GM18868 (cell line): Measurements from ENCODE around the gene LIPG.
A peak's percentile ranks its signal among the peaks of the same experiment; 100 is the strongest.
"Not testable (repeated sequence)": the region's sequence is repeated elsewhere in the genome, so short reads cannot be mapped to it uniquely, and the experiment has no call there.

Source experiments
- ATAC-seq: cut with Tn5 transposase; IDR thresholded peaks from one replicate; pipeline ENCODE4 v1.9.1; 2021; ENCODE audit warnings: mild to moderate bottlenecking, moderate library complexity; ENCODE audit not compliant: unreplicated experiment

Gene LIPG

DNA sequence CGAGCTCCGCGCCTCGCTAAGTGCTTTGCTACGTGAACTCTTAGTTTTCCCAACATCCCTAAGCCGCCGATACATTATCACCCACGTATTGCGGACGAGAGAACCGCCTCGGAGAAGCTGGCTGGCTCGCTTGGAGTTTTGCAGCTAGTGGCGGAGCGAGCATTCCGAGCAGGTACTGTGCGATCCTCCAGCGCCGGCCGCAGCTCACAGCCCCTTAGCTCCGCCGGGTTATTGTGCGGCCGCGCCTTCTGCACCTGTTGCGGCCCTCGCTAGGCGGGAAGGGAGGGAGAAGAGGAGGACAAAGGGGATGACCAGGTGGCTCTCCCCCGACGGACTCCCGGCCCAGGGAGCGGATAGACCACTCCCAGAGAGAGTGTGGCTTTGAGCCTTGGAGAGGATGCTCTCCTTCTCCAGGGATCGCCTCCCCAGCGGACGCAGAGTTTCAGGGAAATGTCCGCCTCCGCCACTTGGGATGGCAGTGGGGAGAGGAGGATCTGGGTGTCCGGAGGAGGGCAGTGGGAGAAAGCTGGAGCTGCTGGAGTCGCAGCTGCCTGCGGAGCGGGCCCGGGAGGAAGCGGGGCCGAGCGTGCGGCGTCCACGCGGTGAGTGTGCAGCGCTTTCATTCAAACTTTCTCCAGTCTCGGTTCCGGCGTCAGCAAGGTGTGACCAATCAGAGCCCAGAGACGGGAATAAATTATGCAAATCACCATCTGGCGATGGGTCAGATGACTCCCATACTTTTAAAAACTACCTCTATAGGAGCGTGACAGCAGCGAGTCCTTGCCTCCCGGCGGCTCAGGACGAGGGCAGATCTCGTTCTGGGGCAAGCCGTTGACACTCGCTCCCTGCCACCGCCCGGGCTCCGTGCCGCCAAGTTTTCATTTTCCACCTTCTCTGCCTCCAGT is at the start of gene LIPG:
TSS of gene LIPG (plus strand) at position 769 of the 905 bp plus-strand sequence. CDS start 252 bp downstream, outside the sequence.
- peak; percentile 77 for ATAC-seq

DNA sequence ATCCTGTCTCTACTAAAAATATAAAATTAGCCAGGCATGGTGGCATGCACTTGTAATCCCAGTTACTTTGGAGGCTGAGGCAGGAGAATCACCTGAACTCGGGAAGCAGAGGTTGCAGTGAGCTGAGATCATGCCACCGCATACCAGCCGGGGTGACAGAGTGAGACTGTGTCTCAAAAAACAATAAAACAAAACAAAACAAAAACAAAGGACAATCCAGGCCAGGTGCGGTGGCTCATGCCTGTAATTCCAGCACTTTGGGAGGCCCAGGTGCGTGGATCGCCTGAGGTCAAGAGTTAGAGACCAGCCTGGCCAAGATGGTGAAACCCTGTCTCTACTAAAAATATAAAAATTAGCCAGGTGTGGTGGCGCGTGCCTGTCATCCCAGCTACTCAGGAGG is 49.0 kb upstream of the LIPG start:
- not testable (repeated sequence) for ATAC-seq

DNA sequence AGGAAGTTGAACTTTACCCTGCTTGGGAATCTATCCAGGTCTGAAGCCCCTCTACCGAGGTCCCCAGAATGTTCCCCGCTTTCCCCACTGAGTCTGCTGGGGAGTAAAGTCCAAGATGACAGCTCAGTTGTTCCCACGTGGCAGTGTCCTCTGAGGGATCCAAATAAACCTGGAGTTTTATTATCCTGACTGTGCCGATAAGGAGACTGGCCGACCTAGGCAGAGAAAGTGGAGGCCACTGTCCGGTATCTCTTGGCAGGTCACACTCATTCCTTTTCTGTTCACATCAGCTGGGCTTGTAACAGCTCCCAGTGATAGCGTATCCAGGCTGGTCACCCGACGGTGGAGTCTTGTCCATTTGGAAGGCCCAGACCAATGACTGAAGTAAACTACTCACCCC is 47.3 kb upstream of the LIPG start:
- no peak for ATAC-seq

DNA sequence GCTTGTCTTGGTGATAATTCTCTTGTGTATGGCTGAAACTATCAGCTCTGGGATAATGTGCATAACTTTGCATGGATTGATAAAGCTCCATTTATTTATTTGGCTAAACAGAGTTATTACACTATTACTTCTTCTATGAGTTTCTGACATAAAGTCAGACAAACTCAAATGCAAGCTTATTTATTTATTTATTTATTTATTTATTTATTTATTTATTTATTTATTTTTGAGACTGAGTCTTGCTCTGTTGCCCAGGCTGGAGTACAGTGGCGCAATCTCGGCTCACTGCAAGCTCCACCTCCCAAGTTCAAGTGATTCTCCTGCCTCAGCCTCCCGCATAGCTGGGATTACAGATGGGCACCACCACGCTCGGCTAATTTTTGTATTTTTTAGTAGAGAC is 46.9 kb upstream of the LIPG start:
- not testable (repeated sequence) for ATAC-seq

DNA sequence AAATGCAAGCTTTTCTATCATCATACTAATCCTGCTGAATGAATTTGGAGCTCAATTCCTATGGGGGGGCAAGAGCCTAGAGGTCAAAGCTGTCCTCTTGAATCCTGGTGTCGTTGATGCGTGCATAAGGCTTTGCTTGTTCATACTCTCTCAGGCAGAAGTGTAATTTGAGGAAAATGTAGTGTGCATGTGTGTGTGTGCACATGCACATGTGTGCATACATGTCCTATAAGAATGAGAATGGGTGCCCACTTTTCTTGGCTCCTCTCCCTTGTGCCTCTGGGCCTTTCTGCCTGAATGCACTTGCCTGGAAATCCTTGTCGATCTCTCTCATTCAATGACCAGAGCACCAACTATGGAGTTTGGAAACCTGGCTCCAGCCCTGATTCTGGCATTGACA is 46.3 kb upstream of the LIPG start:
- ATAC-seq, result no peak

DNA sequence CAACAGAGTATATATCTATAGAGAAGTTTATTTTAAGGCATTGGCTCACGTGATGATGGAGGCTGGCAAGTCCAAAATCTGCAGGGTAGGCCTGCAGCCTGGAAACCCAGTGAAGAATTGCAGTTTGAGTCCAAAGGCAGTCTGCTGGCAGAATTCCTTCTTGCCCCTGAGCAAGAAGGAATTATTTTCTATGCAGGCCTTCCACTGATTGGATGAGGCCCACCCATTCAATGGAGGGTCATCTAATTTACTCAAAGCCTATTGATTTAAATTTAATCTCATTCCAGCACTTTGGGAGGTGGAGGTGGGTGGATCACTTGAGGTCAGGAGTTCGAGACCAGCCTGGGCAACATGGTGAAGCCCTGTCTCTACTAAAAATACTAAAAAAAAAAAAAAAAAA is 44.4 kb upstream of the LIPG start:
- ATAC-seq, result no peak

DNA sequence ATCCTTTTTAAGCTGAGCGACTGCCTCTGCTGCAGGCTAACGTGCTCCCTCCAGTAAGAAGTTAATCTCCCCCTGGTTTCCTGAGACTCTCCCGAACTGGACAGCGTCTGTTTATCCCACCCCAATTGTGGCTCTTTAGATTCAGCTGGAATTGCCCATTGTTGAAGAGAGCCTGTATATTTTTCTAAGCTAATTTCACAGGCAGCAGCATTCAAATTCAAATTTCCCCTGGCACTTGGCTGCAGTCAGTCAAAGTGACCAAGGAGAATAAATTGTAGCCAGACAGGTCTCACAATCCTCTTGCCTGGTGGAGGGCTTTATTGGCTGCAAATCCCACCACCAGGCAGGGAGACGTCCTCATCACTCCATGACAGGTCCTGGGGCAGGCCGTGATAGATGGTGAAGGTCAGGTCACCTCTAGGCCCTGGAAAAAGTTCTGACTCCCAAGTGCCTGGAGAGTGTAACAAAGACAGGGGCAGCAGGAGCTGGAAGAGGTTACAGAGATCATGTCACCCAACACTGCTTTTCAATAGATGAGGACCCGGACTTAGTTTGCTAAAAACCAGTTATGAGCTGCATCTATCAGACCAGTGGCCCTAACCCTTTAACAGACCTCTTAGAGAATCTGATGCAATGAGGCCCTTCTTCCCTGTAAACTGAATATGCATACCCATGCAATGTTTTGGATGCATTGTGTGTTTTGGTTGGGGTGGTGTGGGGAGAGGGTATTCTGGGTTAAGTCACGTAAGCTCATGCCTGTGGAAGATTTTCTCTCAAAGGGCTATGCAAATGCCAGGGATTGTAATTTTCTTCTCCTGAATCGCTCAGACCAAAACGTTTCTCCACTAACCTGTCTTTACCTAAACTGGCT is 42.5 kb upstream of the LIPG start:
- no peak for ATAC-seq

DNA sequence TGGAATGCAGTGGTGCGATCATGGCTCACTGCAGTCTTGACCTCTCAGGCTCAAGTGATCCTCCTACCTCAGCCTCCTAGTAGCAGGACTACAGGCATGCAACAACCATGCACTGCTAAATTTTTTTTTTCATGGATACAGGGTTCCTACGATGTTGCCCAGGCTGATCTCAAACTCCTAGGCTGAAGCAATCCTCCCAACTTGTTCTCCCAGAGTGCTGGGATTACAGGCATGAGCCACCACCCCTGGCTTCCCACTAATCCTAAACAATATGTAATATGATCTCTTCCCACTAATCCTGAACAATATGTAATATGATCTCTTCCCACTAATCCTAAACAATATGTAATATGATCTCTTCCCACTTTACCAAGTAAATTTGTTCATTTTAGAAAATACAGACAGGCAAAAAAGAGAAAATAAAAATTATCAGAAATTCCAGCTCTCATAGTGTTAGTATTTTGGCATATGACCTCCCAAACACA is 41.2 kb upstream of the LIPG start:
- no peak for ATAC-seq

DNA sequence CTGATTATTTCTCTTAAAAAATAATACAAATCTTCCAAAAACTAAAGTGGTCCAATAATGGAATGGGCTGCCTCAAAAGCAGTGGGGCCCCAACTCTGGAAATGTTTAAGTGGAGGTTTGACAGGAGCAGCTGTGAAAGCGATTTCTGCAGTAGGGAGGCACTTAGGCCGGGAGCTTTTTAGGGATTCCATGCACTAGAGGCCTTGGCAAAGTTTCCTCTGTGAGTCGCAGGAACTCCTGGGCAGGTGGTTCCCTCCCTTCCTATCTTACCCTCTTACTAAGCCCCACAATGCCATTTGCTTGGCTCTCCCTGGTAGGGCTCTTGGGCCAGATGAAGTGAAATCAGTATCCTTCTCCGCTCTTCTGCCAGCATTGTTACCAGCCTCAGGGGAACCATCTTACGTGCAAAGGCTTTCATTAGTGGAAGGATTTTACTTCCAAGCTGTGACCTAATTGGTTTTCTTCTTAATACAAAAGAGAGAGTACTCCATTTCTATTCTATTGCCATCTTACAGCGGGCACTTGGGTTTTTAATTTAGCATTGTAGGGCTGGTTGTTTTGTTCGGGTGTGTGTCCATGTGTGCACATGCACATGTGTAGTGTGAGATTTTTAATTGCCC is 40.5 kb upstream of the LIPG start:
- ATAC-seq, result no peak

DNA sequence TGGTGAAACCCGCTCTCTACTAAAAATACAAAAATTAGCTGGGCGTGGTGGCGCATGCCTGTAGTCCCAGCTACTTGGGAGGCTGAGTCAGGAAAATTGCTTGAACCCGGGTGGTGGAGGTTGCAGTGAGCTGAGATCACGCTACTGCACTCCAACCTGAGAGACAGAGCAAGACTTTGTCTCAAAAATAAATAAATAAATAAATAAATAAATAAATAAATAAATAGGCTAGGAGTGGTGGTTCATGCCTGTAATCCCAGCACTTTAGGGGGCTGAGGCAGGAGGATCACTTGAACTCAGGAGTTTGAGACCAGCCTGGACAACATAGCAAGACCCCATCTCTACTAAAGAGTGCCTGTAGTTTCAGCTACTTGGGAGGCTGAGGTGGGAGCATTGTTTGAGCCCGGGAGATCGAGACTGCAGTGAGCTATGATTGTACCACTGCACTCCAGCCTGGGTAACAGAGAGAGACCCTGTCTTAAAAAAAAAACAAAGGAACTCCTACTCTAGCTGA is 38.2 kb upstream of the LIPG start:
- ATAC-seq, result not testable (repeated sequence)

DNA sequence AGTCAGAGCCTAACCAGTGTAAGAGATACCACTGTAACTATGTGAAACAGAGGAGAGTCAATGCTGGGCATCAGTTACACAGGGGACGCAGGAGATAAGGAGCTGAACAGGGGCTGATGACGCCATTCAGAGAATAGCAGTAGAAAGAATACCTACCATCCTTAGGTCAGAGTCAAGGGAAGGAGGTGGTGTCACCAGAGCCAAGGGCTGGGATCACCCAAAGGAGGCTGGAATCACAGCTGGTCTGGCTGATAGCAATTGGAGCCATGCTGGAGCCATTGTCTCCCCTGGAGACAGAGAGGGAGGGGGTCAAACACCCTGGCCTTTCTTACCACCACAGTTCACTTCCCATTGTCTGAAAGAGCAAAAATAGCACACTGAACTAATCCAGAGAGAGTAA is 37.5 kb upstream of the LIPG start:
- no peak for ATAC-seq

DNA sequence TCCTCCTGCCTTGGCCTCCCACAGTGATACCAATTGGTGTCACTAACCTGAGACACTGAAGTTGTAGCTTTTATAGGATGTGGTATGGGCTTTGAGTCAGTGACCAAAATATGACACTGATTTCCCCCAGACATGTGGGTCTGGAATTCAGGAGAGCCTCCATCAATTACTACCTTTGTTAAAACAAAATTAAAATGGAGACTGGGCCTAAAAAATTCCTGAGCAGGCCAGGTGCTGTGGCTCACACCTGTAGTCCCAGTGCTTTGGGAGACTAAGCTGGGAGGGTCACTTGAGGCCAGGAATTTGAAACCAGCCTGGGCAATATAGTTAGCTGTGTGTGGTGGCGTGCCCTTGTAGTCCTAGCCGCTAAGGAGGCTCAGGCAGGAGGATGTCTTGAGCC is 36.9 kb upstream of the LIPG start:
- ATAC-seq, result no peak

DNA sequence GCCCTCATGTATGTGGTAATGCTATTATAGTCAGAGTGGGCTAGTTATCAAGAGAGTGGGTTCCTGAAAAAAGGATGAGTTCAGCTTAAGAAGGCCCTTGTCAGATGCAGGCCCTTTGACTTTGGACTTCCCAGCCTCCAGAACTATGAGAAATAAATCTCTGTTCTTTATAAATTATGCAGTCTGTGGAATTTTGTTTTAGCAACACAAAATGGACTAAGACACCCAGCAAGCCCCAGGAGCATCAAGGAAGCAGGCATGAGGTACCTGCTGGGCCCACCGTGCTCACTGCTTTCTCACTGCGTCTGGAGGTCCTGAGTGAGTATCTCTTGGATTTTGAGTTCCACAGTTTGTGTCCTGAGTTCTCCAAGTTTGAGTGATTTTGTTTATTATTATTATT is 35.9 kb upstream of the LIPG start:
- no peak for ATAC-seq

DNA sequence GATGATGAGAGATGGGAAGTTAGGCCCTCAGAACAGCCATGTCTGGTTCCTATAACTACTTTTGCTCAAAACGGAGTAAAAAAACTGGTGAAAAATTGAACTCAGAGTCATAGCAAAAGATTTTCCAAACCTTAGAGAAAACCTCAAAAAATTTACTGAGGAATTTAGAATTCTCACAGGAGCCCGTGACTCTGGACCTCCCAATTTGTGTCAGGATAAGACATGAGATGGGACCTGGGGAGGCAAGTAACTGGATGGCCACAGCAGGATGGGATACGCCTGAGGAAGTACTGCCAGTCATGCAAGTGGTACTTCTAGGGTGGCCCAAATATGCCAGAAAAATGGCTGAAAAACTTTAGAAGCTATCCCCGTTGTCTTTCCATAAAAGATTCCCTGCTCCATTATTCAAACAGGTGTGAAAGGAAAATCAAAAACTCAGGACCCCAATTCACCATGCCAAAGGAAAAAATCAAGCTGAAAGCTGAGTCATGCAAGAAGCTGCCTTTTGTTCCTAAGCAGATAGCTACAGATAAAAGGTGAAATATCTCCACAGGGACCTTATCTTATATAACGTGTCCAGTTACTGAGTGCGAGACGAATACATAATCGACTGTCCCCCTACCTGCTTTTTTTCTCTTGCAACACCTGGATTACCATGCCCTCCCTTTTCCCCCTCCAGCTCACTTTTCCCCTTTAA is 34.1 kb upstream of the LIPG start:
- no peak for ATAC-seq

DNA sequence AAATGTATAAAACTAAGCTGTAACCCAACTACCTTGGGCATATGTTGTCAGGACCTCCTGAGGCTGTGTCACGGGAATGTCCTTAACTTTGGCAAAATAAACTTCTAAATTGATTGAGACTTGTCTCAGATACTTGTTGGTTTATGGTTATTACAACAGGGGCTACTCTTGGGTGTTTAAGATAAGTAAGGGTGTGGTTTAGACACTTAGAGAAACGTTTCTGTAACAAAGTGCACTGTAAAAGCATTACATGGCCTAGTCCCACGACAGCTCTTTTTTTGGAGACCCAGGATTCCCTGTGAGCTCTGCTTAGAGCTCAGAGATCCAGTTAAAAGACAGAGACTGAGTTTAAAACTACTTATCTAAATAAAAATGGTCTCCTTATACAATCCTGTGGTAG is 32.3 kb upstream of the LIPG start:
- no peak for ATAC-seq

DNA sequence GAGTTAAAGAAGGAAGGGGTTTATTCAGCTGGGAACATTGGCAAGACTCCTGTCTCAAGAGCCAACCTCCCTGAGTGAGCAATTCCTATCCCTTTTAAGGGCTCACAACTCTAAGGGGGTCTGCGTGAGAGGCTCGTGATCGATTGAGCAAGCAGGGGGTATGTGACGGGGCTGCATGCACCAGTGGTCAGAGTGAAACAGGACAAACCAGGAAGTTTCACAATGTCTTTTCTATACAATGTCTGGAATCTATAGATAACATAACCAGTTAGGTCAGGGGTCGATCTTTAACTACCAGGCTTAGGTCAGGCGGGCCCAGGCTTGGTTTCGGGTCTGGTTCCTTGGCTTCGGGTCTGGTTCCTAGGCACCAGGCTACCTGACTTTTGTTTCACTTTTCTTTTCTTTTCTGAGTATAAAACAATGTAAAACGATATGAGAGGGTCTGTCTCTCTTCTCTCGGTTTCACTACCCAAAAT is 30.1 kb upstream of the LIPG start:
- ATAC-seq, result no peak

DNA sequence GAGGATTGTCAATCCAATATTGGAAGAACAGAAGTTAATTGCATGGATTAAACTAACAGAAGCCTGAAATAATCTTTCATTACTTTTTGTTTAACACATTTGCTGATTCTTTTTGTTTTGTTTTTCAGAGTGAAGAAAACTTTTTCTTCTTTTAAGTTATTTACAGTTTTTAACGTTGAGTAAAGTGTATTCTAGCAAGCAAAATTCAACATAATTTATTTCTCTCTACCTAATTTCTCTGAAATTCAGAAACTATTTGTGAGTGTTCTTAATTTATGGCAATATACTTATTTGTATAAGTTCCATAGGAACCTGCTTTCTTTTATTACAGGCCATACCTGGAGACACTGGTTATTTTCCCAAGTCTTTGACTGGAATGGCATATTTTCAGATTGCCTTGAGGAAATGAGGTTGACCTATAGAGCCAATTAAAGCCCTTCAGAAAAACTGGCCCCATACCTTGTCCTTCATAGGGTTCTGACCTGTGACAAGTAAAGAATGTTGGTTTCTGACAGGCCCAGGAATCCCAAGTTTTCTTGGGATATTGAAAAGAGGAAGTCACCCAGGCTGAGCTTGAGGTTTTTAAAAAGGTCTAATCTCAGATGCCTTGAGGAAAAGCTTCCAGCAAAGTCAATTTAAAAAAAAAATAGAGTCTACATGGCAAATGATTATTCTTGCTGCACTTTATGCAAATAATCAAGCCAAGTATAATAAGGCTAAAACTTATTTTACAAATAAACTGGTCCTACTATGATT is 26.8 kb upstream of the LIPG start:
- ATAC-seq, result no peak

DNA sequence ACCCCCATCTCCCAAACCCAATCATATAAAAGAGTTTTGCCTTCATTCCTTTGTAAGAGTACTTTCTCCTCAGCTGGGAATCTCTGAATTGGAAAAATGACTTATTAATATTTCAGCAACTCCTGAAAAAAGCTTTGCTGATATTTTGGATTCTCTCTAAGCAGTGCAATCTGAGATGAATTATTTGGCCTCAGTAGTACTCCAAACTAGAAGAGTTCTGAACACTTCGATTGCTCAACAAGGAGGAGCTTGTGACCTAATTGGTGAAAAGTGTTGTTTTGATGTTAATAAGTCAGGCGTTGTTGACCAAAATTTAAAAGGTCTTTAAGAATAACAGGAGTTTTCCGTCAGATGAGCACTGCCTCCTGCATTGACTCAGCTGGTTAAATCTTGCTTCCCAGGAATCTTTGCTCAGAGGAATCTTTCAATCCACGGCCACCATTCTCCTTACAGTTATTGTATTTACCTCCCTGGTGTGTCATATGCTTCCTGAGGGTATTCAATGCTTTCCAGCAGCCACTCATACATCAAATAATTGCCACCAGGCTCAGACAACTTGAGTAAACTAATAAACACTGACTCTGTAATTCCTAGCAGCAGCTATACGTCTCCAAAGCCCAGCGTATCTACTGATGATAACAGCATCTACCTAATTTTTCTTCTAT is 24.5 kb upstream of the LIPG start:
- ATAC-seq, result no peak

DNA sequence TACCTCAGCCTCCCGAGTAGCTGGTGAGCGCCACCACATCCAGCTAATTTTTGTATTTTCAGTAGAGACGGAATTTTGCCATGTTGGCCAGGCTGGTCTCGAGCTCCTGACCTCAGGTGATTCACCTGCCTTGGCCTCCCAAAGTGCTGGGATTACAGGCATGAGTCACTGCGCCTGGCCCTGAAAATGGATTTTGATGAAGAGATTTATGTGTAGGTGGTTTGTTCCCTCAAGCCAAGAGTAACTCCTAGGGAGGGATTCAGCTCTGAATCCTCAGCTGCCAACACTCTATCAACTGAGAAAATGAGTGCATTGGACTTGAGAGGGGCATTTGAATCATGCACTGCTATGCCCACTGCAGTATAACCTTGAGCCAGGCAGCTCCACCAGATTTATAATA is 17.5 kb upstream of the LIPG start:
- ATAC-seq, result no peak
